Transverse colon (tissue), 3 donors: ENCODE data around the gene HEG1.

ENCODE experiments used
- POLR2A ChIP-seq: fragments of 450-650 bp; IDR thresholded peaks from one replicate; pipeline ENCODE4 v1.6.1; 2016; ENCODE audit warnings: antibody characterized with exemption, mild to moderate bottlenecking, moderate library complexity
- TF ChIP-seq, protein P1 (sequence below), 5 experiments: fragments of 200-600 bp in 3 of 5; fragments of 450-650 bp in 2 of 5; sonication (generic) in 3 of 5; IDR thresholded peaks; 1 replicate in 2 of 5; 2 replicates in 3 of 5; pipeline ENCODE4 v1.5.1; 2016 to 2017; ENCODE audit warnings: antibody characterized with exemption in 5 of 5, inconsistent platforms in 3 of 5, mild to moderate bottlenecking in 2 of 5, moderate library complexity in 1 of 5

DNA sequence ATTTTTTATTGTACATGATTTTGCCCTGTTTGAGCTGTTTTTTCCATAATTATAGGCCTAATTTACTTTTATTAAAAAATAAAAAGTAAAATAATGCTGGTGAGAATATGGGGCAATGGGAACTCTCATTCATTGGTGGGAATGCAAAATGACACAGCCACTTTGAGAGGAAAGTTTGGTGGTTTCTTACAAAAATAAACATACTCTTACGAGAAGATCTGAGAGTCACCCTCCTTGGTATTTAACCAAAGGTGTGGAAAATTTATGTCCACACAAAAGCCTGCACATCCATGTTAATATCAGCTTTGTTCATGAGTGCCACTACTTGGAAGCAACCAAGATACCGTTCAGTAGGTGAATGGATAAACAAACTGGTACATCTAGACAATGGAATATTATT lies 131.1 kb downstream of the HEG1 start:
- TF ChIP-seq POLR2A = no peak
- TF ChIP-seq, protein P1, sequence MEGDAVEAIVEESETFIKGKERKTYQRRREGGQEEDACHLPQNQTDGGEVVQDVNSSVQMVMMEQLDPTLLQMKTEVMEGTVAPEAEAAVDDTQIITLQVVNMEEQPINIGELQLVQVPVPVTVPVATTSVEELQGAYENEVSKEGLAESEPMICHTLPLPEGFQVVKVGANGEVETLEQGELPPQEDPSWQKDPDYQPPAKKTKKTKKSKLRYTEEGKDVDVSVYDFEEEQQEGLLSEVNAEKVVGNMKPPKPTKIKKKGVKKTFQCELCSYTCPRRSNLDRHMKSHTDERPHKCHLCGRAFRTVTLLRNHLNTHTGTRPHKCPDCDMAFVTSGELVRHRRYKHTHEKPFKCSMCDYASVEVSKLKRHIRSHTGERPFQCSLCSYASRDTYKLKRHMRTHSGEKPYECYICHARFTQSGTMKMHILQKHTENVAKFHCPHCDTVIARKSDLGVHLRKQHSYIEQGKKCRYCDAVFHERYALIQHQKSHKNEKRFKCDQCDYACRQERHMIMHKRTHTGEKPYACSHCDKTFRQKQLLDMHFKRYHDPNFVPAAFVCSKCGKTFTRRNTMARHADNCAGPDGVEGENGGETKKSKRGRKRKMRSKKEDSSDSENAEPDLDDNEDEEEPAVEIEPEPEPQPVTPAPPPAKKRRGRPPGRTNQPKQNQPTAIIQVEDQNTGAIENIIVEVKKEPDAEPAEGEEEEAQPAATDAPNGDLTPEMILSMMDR (IDR thresholded peaks at IDR 0.05) = no peak
